HG03159 (cell line): ENCODE data around the gene SLITRK3.
A peak's percentile ranks its signal among the peaks of the same experiment; 100 is the strongest.
"Not testable (repeated sequence)": the region's sequence is repeated elsewhere in the genome, so short reads cannot be mapped to it uniquely, and the experiment has no call there.

Experiments used
- ATAC-seq: cut with Tn5 transposase; IDR thresholded peaks from one replicate; pipeline ENCODE4 v1.9.1; 2021; ENCODE audit warnings: mild to moderate bottlenecking, moderate library complexity; ENCODE audit not compliant: unreplicated experiment

The SLITRK3 gene

GRCh38 chr3:165193366-165194254, 2.6 kb downstream of the SLITRK3 start:
- ATAC-seq, result no peak

GRCh38 chr3:165192610-165193192, 3.5 kb downstream of the SLITRK3 start:
- no peak for ATAC-seq

- no peak for ATAC-seq
Observed at GRCh38 chr3:165191491-165191890, 4.7 kb downstream of the SLITRK3 start.

- no peak for ATAC-seq
Observed at GRCh38 chr3:165188452-165188851, 7.7 kb downstream of the SLITRK3 start.

GRCh38 chr3:165185707-165186327, 10.4 kb downstream of the SLITRK3 start:
- peak; percentile 98 for ATAC-seq

GRCh38 chr3:165181556-165181955, 14.6 kb downstream of the SLITRK3 start:
- ATAC-seq, result no peak

- ATAC-seq, result no peak
Observed at GRCh38 chr3:165170236-165170635, 25.9 kb downstream of the SLITRK3 start.

- no peak for ATAC-seq
Observed at GRCh38 chr3:165169368-165169767, 26.8 kb downstream of the SLITRK3 start.

- no peak for ATAC-seq
Observed at GRCh38 chr3:165162883-165163282, 33.3 kb downstream of the SLITRK3 start.

GRCh38 chr3:165159760-165160421, 36.3 kb downstream of the SLITRK3 start:
- ATAC-seq, result no peak

GRCh38 chr3:165158011-165158410, 38.2 kb downstream of the SLITRK3 start:
- ATAC-seq, result no peak

GRCh38 chr3:165156757-165157420, 39.3 kb downstream of the SLITRK3 start:
- no peak for ATAC-seq

GRCh38 chr3:165148876-165149441, 47.2 kb downstream of the SLITRK3 start:
- ATAC-seq, result no peak

GRCh38 chr3:165144271-165144670, 51.9 kb downstream of the SLITRK3 start:
- ATAC-seq, result no peak

GRCh38 chr3:165139918-165140317, 56.3 kb downstream of the SLITRK3 start:
- not testable (repeated sequence) for ATAC-seq
